ENCODE measurements around the gene ADAM23.
"Not testable (repeated sequence)": the region's sequence is repeated elsewhere in the genome, so short reads cannot be mapped to it uniquely, and the experiment has no call there.

ADAM23 gene, protein sequence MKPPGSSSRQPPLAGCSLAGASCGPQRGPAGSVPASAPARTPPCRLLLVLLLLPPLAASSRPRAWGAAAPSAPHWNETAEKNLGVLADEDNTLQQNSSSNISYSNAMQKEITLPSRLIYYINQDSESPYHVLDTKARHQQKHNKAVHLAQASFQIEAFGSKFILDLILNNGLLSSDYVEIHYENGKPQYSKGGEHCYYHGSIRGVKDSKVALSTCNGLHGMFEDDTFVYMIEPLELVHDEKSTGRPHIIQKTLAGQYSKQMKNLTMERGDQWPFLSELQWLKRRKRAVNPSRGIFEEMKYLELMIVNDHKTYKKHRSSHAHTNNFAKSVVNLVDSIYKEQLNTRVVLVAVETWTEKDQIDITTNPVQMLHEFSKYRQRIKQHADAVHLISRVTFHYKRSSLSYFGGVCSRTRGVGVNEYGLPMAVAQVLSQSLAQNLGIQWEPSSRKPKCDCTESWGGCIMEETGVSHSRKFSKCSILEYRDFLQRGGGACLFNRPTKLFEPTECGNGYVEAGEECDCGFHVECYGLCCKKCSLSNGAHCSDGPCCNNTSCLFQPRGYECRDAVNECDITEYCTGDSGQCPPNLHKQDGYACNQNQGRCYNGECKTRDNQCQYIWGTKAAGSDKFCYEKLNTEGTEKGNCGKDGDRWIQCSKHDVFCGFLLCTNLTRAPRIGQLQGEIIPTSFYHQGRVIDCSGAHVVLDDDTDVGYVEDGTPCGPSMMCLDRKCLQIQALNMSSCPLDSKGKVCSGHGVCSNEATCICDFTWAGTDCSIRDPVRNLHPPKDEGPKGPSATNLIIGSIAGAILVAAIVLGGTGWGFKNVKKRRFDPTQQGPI

DNA sequence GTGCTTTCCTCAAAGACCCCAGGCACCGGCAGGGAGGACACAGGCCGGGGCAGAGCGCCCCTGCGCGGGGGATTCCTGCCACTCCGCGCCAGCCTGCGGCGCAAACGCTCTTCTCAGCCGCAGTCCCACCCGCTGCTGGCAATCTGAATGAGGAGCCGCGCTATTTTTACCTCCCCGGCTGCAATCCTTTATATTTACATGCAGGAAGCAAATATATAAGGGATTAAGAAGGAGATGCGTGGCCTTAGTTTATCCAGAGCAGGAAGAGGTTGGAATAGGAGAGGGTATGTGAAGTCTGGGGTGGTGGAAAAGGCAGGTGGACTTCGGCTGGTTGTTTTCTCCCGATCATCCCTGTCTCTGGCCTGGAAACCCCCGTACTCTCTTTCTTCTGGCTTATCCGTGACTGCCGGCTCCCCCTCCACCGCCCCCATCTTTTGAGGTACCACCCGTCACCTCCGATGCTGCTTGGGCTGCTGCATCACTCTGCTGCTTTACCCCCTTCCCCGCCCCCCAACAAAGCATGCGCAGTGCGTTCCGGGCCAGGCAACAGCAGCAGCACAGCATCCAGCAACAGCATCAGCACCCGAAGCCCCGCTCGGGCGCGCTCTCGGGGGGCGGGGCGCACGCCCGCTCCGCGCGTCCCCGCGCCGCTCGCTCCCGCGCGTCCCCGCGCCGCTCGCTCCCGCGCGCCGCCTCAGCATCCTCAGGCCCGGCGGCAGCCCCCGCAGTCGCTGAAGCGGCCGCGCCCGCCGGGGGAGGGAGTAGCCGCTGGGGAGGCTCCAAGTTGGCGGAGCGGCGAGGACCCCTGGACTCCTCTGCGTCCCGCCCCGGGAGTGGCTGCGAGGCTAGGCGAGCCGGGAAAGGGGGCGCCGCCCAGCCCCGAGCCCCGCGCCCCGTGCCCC lies at the start of gene ADAM23:
Gene ADAM23, plus strand, starts transcription at position 700 of the 902 bp plus-strand sequence. CDS start 335 bp downstream, outside the sequence.
- DNase-seq (ENCODE audit: extremely low spot score, insufficient read length, low read depth), result peak; percentile 37
- FAIRE-seq, result no peak

DNA sequence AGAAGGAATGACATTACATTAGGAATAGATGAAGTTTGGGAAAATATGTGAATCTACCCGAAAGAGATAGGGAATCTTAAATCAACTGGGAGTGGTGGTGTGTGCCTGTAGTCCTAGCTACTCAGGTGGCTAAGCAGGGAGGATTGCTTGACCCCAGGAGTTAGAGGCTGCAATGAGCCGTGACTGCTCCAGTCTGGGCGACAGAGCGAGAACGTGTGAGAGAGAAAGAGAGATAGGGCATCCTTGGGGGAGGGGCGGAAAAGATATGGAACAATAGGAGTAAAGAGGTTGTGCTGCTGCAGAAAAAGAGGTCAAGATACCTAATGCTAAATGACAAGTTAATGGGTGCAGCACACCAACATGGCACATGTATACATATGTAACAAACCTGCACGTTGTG lies 47.1 kb upstream of the ADAM23 start:
- FAIRE-seq (no peak), DNase-seq (ENCODE audit: extremely low spot score, insufficient read length, low read depth) (no peak)

DNA sequence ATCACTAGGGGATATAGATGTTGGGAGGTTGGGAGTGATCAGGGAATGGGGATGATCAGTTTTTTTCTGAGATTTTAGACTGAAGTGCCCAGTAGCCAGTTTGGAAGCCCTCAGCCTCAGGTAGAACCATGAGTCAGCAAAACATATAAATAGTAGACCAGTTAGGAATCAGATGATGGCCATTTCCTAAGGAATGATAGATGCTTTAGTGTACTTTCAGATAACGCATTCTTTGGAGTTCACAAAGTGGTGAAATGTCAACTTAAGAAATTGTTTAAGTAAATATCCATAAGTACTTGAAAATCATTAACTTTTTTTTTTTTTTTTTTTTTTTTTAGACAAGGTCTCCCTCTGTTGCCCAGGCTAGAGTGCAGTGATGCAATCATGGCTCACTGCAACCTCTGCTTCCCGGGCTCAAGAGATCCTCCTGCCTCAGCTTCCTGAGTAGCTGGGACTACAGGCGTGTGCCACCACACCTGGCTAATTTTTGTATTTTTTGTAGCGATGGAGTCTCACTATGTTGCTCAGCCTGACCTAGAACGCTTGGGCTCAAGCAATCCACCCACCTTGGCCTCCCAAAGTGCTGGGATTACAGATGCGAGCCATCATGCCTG lies 40.3 kb upstream of the ADAM23 start:
- not testable (repeated sequence) for DNase-seq (ENCODE audit: extremely low spot score, insufficient read length, low read depth); FAIRE-seq

DNA sequence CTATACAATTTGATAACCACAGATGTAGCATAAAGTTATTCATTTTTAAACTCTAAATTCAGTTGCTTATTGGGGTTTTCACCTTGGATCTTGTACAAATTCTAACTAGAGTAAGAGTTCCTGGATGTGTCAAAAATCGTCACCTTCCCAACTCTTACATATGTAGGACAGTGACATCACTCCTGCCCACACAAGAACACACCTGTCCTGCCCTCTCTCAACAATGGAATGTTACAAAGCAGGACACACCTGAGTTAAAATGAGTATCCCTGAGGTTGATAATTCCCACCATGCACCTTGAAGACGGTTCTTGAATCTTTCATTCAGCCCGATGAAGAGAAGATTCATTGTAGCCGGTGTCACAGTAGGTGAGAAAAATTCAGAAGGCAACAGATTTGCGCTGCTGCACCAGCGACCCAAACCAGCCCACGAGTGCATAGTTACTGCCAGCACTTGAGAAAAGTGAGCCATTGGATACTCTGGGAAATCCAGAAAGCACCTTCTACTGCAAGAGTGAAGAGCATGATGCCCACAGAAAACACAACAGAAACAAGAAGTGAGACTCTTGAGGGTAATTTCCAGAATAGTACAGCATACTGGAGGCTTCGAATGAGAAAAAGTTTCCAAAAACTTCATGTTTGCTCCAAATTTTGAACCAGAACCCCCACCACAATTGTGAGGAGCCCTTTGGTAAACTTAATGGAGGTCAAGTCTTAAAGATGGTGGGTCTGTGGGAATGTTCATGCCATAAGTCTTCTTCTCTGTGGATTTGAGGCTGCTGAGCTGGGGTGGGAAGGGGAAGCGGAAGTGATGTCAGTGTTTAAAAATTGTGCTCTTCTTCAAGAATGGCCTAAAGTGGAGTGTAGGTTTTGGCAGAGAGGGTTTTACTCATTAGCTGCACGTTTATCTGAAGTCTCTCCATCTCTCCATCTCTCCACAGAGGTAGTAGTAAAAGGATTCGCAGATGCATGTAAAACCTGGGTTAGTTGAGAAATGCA lies 34.7 kb upstream of the ADAM23 start:
- no peak for DNase-seq (ENCODE audit: extremely low spot score, insufficient read length, low read depth)
- FAIRE-seq, result peak; percentile 83

DNA sequence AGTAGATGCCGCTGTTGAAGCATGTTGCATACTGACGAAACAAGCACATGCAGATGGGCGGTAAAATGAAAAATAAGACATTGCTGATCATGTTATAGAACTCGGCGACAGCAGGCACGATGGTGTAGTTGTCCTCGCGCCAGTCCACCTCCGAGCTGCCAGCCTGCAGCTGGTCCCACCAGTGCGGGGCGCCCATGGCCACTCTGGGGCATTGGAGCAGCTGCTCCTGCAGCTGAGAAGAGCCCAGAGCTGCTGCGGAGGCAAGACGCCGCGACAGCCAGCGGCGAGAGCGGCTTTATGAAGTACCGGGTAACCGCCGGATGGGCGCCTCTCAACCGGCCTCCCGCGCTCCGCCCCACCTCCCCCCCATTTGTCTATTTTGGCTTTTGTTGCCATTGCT lies 32.6 kb upstream of the ADAM23 start:
- no peak for FAIRE-seq
- no peak for DNase-seq (ENCODE audit: extremely low spot score, insufficient read length, low read depth)

GRCh38 chr2:206415618-206416243 lies 27.6 kb upstream of the ADAM23 start:
- FAIRE-seq, result no peak
- DNase-seq (ENCODE audit: extremely low spot score, insufficient read length, low read depth), result no peak

- DNase-seq (ENCODE audit: extremely low spot score, insufficient read length, low read depth) (no peak), FAIRE-seq (no peak)
These were observed 24.4 kb upstream of the ADAM23 start for GRCh38 chr2:206418968-206419367.

DNA sequence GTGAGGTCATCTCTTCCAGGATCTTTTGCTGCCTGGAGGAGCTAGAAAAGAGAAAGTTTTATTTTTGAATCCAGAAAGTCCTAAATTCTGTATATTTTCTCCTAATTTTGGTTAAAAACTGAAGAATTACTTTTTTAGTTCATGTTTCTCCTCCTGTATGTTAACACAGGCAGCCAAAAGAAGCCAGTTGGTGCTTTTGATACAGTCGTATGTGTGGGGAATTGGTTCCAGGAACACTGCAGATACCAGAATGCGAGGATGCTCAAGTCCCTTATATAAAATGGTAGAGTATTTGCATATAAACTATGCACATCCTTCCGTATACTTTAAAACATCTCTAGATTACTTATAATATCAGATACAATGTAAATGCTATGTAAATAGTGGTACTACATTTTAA lies 22.6 kb upstream of the ADAM23 start:
- DNase-seq (ENCODE audit: extremely low spot score, insufficient read length, low read depth) (no peak), FAIRE-seq (no peak)

DNA sequence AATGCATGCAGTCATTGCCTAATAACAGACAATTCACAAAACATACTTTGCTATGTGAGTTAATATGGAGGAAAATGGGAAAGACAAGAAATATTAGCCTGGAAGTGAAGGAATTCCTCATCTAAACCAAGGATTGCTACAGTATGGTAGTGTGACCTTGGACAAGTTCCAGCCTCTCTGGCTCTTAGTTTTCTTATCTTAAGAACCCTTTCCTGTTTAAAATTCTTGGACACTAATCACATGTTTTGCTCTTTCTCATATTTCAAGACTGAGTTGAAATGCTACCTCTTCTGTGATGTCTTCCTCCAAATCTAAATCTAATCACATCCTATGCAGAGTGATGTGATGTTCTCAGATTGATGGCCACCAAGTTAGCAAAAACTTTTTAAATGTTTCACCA lies 20.8 kb upstream of the ADAM23 start:
- DNase-seq (ENCODE audit: extremely low spot score, insufficient read length, low read depth), result no peak
- FAIRE-seq, result no peak

GRCh38 chr2:206423147-206423546 lies 20.2 kb upstream of the ADAM23 start:
- DNase-seq (ENCODE audit: extremely low spot score, insufficient read length, low read depth) (no peak), FAIRE-seq (peak; percentile 5)

DNA sequence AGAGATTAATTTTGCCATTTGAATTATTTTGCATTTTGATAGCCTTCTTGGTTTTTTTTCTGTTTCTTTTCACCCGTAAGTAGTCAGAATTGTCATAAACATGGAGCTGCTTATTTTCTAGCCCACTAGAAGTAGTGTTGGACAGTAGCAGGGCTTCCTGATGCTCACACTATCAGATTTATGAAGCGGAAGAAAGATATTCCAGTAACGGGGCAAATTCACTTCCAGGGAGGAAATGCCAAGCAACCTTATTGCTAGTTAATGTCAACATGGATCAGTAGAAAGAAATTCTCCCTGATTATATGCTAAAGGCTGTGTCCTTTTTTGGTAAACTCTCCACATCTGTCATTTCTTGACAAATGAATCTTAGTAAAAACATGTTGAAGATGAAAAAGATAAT lies 19.2 kb upstream of the ADAM23 start:
- no peak for FAIRE-seq
- DNase-seq (ENCODE audit: extremely low spot score, insufficient read length, low read depth), result no peak

DNA sequence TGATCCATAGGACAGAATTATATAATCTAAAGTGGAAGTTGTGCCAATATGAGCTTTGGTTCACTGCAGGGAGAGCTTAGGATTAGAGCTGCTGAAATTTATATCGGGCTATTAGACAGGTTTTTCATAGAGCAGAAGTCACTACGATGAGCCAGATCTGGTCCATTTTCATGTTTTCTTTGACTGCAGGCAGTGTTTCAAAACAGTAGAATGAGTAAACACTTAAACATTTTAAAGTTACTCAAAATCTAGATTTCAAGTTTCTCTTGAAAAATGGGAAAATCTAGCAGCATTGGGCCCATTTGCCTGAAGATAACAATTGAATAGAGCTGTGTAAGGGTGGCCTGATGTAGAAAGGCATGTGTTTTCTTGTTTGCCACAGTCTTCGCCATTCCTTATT lies 14.5 kb upstream of the ADAM23 start:
- DNase-seq (ENCODE audit: extremely low spot score, insufficient read length, low read depth) (no peak), FAIRE-seq (no peak)

GRCh38 chr2:206430452-206430851 lies 12.9 kb upstream of the ADAM23 start:
- no peak for DNase-seq (ENCODE audit: extremely low spot score, insufficient read length, low read depth)

DNA sequence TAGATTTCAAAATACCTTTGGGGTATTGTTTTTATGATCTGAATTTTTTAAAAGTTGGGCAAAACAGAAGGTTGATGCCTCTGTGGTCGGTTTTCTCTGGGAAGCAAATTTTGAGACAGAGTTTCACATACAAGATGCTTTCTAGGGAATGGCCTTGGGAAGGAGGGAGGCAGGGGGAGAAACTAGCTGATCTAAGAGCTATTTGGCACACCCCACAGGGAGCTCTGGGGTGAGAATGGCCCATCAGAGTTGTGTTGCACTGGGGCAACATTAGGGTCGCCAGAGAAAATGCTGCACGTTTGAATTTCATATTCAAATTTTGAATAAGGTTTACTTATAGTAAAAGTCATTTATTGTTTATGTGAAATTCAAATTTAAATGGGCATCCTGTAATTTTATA lies 11.9 kb upstream of the ADAM23 start:
- FAIRE-seq, result no peak
- DNase-seq (ENCODE audit: extremely low spot score, insufficient read length, low read depth), result no peak

More at GRCh38 chr2:206430452-206430851, 12.9 kb upstream of the ADAM23 start:
- FAIRE-seq, result no peak

DNA sequence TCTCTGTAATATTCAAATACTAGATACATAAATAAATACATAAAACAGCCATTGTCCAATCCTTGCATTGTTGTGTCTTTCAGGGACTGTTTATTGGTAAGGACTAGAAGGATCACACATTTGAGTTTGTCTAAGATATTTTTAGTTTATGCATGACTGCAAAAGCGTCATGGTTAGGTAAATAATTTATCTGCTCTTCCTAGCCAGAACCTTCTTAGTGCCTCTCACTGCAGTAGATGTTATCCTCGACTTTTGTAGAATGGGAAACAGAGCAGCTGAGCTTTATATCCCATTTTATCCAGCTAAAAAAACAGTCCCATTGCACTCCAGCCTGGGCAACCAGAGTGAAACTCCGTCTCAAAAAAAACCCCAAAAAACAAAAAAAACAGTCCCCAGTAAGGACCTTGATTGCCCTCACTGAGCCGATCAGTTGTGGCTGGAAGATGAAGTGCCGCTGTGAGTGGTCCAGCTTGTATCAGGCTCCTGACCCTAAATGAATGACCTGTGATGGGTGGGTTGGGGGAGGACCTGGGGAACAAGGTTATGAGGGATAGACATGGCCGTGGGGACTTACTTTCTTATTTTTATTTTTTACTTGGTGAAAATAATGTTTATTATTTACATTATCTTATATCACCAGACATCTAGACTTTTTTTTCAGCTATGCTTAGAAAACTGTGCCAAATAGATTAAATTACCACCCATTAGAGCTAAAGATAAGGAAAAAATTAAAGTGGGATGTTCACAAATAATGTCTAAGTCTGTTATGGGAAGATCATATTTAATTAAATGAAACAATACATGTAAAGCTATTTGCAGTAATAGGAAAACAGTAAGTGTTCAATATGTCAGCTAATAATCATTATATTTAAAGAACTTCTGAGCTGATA lies 10.9 kb upstream of the ADAM23 start:
- DNase-seq (ENCODE audit: extremely low spot score, insufficient read length, low read depth) (no peak), FAIRE-seq (no peak)

GRCh38 chr2:206433190-206433589 lies 10.1 kb upstream of the ADAM23 start:
- no peak for DNase-seq (ENCODE audit: extremely low spot score, insufficient read length, low read depth)
- no peak for FAIRE-seq

- FAIRE-seq (no peak), DNase-seq (ENCODE audit: extremely low spot score, insufficient read length, low read depth) (no peak)
These were observed 9.6 kb upstream of the ADAM23 start for GRCh38 chr2:206433686-206434085.

Measured in GM18507 (cell line).